GM12878 (cell line): Measurements from ENCODE around the gene CALD1. TPM values are rescaled to one million over a fixed set of nuclear protein-coding genes. Genes with fewer than 3 reads are reported as not detected.

ENCODE experiments used
- ATAC-seq: fragments of 200-7000 bp; cut with Tn5 transposase; 3 replicates; pipeline ENCODE4 v1.9.1; 2020; ENCODE audit warnings: mild to moderate bottlenecking, moderate library complexity
- BruUV-seq: library from RNA; stranded (reverse); fragments of 400-500 nt; replicated peaks from 2 replicates; lab custom pipeline; 2021; lab: Mats Ljungman, UMichigan
- CTCF ChIA-PET: fragments of 300-600 bp; sonication (Branson Sonifier 250); formaldehyde crosslinking; extraction: SDS; loops from one replicate; lab custom pipeline; 2021; ENCODE audit warnings: inconsistent platforms; lab: Yijun Ruan, JAX
- POLR2A ChIA-PET: fragments of 350-600 bp; formaldehyde crosslinking; extraction: SDS; loops from one replicate; lab custom pipeline; 2021; ENCODE audit warnings: inconsistent platforms; lab: Charles Lee
- RAD21 ChIA-PET: fragments of 300-600 bp; sonication (Branson Sonifier 250); formaldehyde crosslinking; loops from one replicate; lab custom pipeline; 2023; ENCODE audit warnings: antibody characterized with exemption; ENCODE audit not compliant: unreplicated experiment; lab: Charles Lee
- SMC1A ChIA-PET: fragments of 300-600 bp; sonication (Branson Sonifier 250); formaldehyde crosslinking; loops from one replicate; lab custom pipeline; 2023; ENCODE audit not compliant: unreplicated experiment, uncharacterized antibody; lab: Charles Lee
- DNase-seq: peaks from one replicate; pipeline ENCODE4 v3.0.0-alpha.2; 2011; ENCODE audit warnings: low read depth, low spot score
- FAIRE-seq: peaks from 3 replicates; lab custom pipeline; 2011; peaks lifted over from hg19 to GRCh38; lab: Jason Lieb, UNC
- H2AFZ ChIP-seq: 2 replicates; pipeline ENCODE4 v1.6.0; 2011; ENCODE audit warnings: low read depth, low read length, control low read depth; ENCODE audit not compliant: control insufficient read depth
- H3K27ac ChIP-seq: 2 replicates; pipeline ENCODE4 v1.5.1; 2011; ENCODE audit warnings: control low read depth; ENCODE audit not compliant: control insufficient read depth, insufficient read depth
- H3K27me3 ChIP-seq, 2 experiments: replicated peaks in 1 of 2; 2 replicates each; pipeline versions ENCODE4 v1.6.0 to v1.6.1; 2011; ENCODE audit warnings: low read length in 1 of 2; ENCODE audit not compliant: control insufficient read depth in 2 of 2, insufficient read depth in 2 of 2
- H3K36me3 ChIP-seq, 2 experiments: 2 replicates each; pipeline ENCODE4 v1.5.1; 2011; ENCODE audit warnings: low read length in 1 of 2; ENCODE audit not compliant: control insufficient read depth in 2 of 2, insufficient read depth in 2 of 2
- H3K4me1 ChIP-seq: 2 replicates; pipeline ENCODE4 v1.6.1; 2011; ENCODE audit warnings: mild to moderate bottlenecking, low read length, moderate library complexity, mixed read lengths; ENCODE audit not compliant: control insufficient read depth, insufficient read depth
- H3K4me2 ChIP-seq: 2 replicates; pipeline ENCODE4 v1.6.0; 2011; ENCODE audit warnings: control low read depth; ENCODE audit not compliant: control insufficient read depth, insufficient read depth
- H3K4me3 ChIP-seq: fragments of 200-600 bp; sonication (generic); 2 replicates; pipeline ENCODE4 v1.5.1; 2016
- H3K79me2 ChIP-seq: 2 replicates; pipeline ENCODE4 v1.6.0; 2011; ENCODE audit warnings: low read length; ENCODE audit not compliant: control insufficient read depth, insufficient read depth
- H3K9ac ChIP-seq: 2 replicates; pipeline ENCODE4 v1.8.0; 2011; ENCODE audit warnings: low read length, control low read depth, mixed read lengths; ENCODE audit not compliant: control insufficient read depth, insufficient read depth
- H3K9me3 ChIP-seq: replicated peaks from 3 replicates; pipeline ENCODE4 v1.5.1; 2011; ENCODE audit warnings: mild to moderate bottlenecking, low read length; ENCODE audit not compliant: control insufficient read depth, insufficient read depth
- H4K20me1 ChIP-seq: 2 replicates; pipeline ENCODE4 v1.6.0; 2011; ENCODE audit not compliant: control insufficient read depth, insufficient read depth
- CBX3 ChIP-seq: fragments of 200-600 bp; sonication (generic); IDR thresholded peaks from 2 replicates; pipeline ENCODE4 v1.6.1; 2016; ENCODE audit warnings: low read depth, borderline replicate concordance
- CHD2 ChIP-seq: IDR thresholded peaks from 2 replicates; pipeline ENCODE4 v1.6.1; 2011; ENCODE audit warnings: low read depth, low read length, improper control_type of control experiment, borderline replicate concordance
- EGR1 ChIP-seq, 2 experiments: IDR thresholded peaks; 1 replicate in 1 of 2; 2 replicates in 1 of 2; pipeline ENCODE4 v1.6.1; 2011 to 2012; ENCODE audit warnings: low read depth in 2 of 2, low read length in 2 of 2, borderline replicate concordance in 1 of 2, mild to moderate bottlenecking in 1 of 2, moderate library complexity in 1 of 2
- MTA2 ChIP-seq: fragments of 450-650 bp; IDR thresholded peaks from 2 replicates; pipeline ENCODE4 v1.6.1; 2016; ENCODE audit warnings: low read depth, mild to moderate bottlenecking, moderate library complexity
- MXI1 ChIP-seq: fragments of 150-350 bp; IDR thresholded peaks from 2 replicates; pipeline ENCODE4 v1.6.1; 2011; ENCODE audit warnings: low read depth, mild to moderate bottlenecking, inconsistent platforms, low read length, improper control_type of control experiment
- RAD21 ChIP-seq: IDR thresholded peaks from 2 replicates; pipeline ENCODE4 v1.6.1; 2011; ENCODE audit warnings: mild to moderate bottlenecking, low read depth, low read length, moderate library complexity; ENCODE audit not compliant: insufficient read depth
- SMAD1 ChIP-seq: fragments of 450-650 bp; IDR thresholded peaks from 2 replicates; pipeline ENCODE4 v1.6.1; 2018; ENCODE audit warnings: mild to moderate bottlenecking, low read depth; ENCODE audit not compliant: partially characterized antibody
- SMC3 ChIP-seq: IDR thresholded peaks from 2 replicates; pipeline ENCODE4 v1.6.1; 2011; ENCODE audit warnings: low read length, improper control_type of control experiment, borderline replicate concordance
- ZBED1 ChIP-seq: IDR thresholded peaks from 2 replicates; pipeline ENCODE4 v1.6.1; 2016; ENCODE audit warnings: borderline replicate concordance
- WGBS: methylation state at CpG from one replicate; pipeline ENCODE4 v1.1.6; 2016; ENCODE audit warnings: low lambda C conversion rate; ENCODE audit not compliant: insufficient replicate concordance, insufficient coverage; ENCODE audit errors: missing lambda C conversion rate; 5-methylcytosine and 5-hydroxymethylcytosine counted together
- in situ Hi-C: fragments of 300-500 bp; cut with MboI; formaldehyde crosslinking; loops from 9 replicates; pipeline ENCODE4 v1.14.3; 2018; ENCODE audit warnings: mixed read lengths
- intact Hi-C: fragments of 100-400 bp; cut with micrococcal nuclease; formaldehyde crosslinking; loops from one replicate; pipeline ENCODE4 v1.14.2; 2022; ENCODE audit not compliant: unreplicated experiment
- polyA plus RNA-seq, 11 experiments: library from polyadenylated mRNA; depleted of rRNA in 4 of 11; unstranded in 6 of 11; stranded (reverse) in 5 of 11; fragments of >200 nt; fragmentation: Nextera tagmentation in 4 of 11; fragmentation: Illumina TruSeq in 1 of 11; extraction: Ambion mirVana in 4 of 11; extraction: Trizol in 1 of 11; gene quantifications; 1 replicate in 1 of 11; 2 replicates in 10 of 11; pipeline versions ENCODE4 v1.2.1 to v1.2.3, GENCODE V29; 2011 to 2016; ENCODE audit warnings: inconsistent platforms in 2 of 11, missing spikeins in 2 of 11, low read depth in 1 of 11
- total RNA-seq, 4 experiments: library from RNA; depleted of rRNA in 3 of 4; stranded (reverse); fragments of >200 nt in 3 of 4; fragmentation: Illumina TruSeq in 1 of 4; extraction: Trizol in 1 of 4; gene quantifications; 2 replicates each; pipeline versions ENCODE4 v1.2.1 to v1.2.3, GENCODE V29; 2013 to 2021
- TF ChIP-seq, protein P1 (sequence below), 3 experiments: IDR thresholded peaks in 2 of 3; conservative IDR thresholded peaks in 1 of 3; 2 replicates each; pipeline ENCODE4 v1.5.1; 2011; ENCODE audit warnings: low read depth in 3 of 3, low read length in 3 of 3, mild to moderate bottlenecking in 3 of 3, control low read depth in 2 of 3, moderate library complexity in 2 of 3, inconsistent platforms in 1 of 3, mixed read lengths in 1 of 3; ENCODE audit not compliant: control insufficient read depth in 2 of 3, insufficient read depth in 1 of 3; ENCODE audit errors: extremely low read depth in 1 of 3

The CALD1 gene
- total and polyA plus RNA-seq, 10 of the 15 experiments (the other 5 are each of a cell fraction or from before 2014, with no cell fraction given): 0.03 to 1.3 (median 0.22) TPM

DNA sequence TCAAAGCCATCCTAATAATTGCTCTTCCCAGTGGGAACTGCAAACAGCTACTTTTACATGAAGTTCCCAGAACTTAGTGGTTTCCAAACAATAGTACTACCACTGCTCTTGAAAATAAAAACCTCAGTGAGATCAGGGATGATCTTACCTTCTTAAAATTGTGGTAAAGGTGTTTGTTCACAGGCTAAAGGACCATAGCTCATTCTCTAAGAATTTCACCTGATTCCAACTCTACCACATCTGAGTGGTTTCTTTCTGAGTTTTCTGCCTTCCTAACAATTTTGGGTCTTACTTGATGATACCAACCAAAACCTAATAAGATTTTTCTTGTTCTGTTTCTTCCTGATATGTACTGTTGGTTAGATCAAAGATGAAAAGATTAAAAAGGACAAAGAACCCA lies 161.3 kb downstream of the CALD1 start (continued):
- TF ChIP-seq, protein P1, sequence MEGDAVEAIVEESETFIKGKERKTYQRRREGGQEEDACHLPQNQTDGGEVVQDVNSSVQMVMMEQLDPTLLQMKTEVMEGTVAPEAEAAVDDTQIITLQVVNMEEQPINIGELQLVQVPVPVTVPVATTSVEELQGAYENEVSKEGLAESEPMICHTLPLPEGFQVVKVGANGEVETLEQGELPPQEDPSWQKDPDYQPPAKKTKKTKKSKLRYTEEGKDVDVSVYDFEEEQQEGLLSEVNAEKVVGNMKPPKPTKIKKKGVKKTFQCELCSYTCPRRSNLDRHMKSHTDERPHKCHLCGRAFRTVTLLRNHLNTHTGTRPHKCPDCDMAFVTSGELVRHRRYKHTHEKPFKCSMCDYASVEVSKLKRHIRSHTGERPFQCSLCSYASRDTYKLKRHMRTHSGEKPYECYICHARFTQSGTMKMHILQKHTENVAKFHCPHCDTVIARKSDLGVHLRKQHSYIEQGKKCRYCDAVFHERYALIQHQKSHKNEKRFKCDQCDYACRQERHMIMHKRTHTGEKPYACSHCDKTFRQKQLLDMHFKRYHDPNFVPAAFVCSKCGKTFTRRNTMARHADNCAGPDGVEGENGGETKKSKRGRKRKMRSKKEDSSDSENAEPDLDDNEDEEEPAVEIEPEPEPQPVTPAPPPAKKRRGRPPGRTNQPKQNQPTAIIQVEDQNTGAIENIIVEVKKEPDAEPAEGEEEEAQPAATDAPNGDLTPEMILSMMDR (IDR thresholded peaks at IDR 0.05 in 2 of 3, conservative IDR thresholded peaks at IDR 0.05 in 1 of 3; ENCODE audit: control insufficient read depth in 2 of 3, extremely low read depth in 1 of 3, insufficient read depth in 1 of 3, low read depth in 3 of 3, low read length in 3 of 3): no peak
- TF ChIP-seq SMC3 (no peak), CBX3 (no peak), SMAD1 (no peak), ZBED1 (no peak), EGR1 (IDR thresholded peaks at IDR 0.05; ENCODE audit: borderline replicate concordance in 1 of 2, low read depth in 2 of 2, low read length in 2 of 2) (no peak), RAD21 (no peak), MTA2 (no peak)

DNA sequence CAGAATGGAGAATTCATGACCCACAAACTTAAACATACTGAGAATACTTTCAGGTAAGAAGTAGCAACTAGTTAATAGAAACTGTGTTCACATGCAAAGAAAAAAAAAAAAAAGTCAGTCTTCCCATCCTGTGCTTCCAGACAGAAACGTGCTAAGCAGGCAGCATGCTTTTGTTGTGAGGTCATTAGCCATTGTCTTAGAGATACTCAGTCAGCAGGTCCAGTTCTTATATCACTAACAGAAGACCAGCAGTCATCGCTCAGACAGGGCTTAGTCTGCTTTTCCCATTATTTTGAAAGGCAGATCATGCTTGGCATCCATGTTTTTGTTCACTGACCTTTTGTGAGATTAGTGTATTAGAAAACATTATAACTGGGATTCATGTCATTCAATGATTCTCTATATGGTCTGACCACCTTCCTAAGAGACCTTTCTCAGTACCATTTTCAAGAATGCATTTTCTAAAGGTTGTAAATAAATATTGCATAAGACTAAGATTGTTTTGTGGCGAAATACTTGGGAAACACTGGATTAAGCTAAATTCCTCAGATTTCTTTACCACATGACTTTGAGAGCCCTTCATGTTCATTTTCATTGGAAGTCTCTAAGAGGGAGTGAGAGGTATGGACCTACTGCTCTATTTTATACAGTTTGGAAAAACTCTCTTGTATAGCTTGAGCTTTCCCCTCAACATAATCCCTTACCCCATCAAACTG lies 161.9 kb downstream of the CALD1 start:
- ChIA-PET RAD21 (interaction anchor here (1.1 to 6.4 kb wide), 6 partner anchors 8 to 309 kb away, joined by 4 to 112 read pairs (median 14); no protein-coding TSS in a partner anchor), POLR2A (interaction anchor here (1.3 kb wide), 1 partner anchor 31 kb away, joined by 3 read pairs; no protein-coding TSS in a partner anchor), CTCF (interaction anchor here (0.6 to 9.4 kb wide), 16 partner anchors 8 to 508 kb away, joined by 3 to 168 read pairs (median 5); no protein-coding TSS in a partner anchor), SMC1A (interaction anchor here (0.6 to 4.5 kb wide), 14 partner anchors 7 to 509 kb away, joined by 3 to 60 read pairs (median 6); no protein-coding TSS in a partner anchor)
- Histone ChIP-seq H3K9me3 (no peaks in the 10 kb centered on the region), H3K79me2 (no peaks in the 10 kb centered on the region), H4K20me1 (no peaks in the 10 kb centered on the region), H3K36me3 (no peaks in the 10 kb centered on the region), H3K27me3 (no peaks in the 10 kb centered on the region), H3K4me2 (no peak overlapping the region), H3K4me3 (no peak overlapping the region), H3K4me1 (no peaks in the 10 kb centered on the region), H2AFZ (no peak overlapping the region), H3K9ac (no peak overlapping the region), H3K27ac (no peak overlapping the region)
- peak; percentile 13 for FAIRE-seq
- in situ Hi-C loops: no loop called here
- intact Hi-C loops: loop anchor here (5.0 to 10.0 kb wide), 4 partner anchors 59 to 427 kb away; no protein-coding TSS in a partner anchor
- no peak for ATAC-seq
- TF ChIP-seq MXI1 (no peak), CHD2 (no peak)
- no peak for DNase-seq
- WGBS: 60% methylated on average over 3 of the region's 3 CpGs
- BruUV-seq: no TSS peak
